Liver (tissue), 9 donors: Measurements from ENCODE around the gene DHX35. TPM values are rescaled to one million over a fixed set of nuclear protein-coding genes. Genes with fewer than 3 reads are reported as not detected.

Experiments
- DNase-seq: peaks from one replicate; pipeline ENCODE4 v3.0.0-alpha.2; 2017; ENCODE audit warnings: low spot score
- H3K27ac ChIP-seq, 2 donors: one replicate each; pipeline ENCODE4 v1.7.0; 2013; ENCODE audit warnings: inconsistent platforms in 2 of 2, low read length in 2 of 2, control low read depth in 1 of 2, low read depth in 1 of 2, mild to moderate bottlenecking in 1 of 2
- H3K27me3 ChIP-seq, 4 donors: one replicate each; pipeline versions ENCODE4 v1.6.1 to v1.7.0; 2013; ENCODE audit warnings: low read length in 3 of 4, inconsistent platforms in 1 of 4, mild to moderate bottlenecking in 1 of 4, moderate library complexity in 1 of 4; ENCODE audit not compliant: control insufficient read depth in 4 of 4, insufficient read depth in 4 of 4
- H3K36me3 ChIP-seq, 4 donors: one replicate each; pipeline versions ENCODE4 v1.6.1 to v1.7.0; 2013; ENCODE audit warnings: low read length in 3 of 4, mild to moderate bottlenecking in 3 of 4, low read depth in 1 of 4, moderate library complexity in 1 of 4; ENCODE audit not compliant: control insufficient read depth in 4 of 4, insufficient read depth in 3 of 4
- H3K4me1 ChIP-seq, 4 donors: one replicate each; pipeline versions ENCODE4 v1.6.1 to v1.7.0; 2013; ENCODE audit warnings: low read length in 3 of 4, mild to moderate bottlenecking in 3 of 4, moderate library complexity in 1 of 4; ENCODE audit not compliant: control insufficient read depth in 4 of 4, insufficient read depth in 4 of 4
- H3K4me3 ChIP-seq, 3 donors: one replicate each; pipeline versions ENCODE4 v1.6.1 to v1.7.0; 2013; ENCODE audit warnings: low read length in 3 of 3, control low read depth in 1 of 3, low read depth in 1 of 3, mild to moderate bottlenecking in 1 of 3
- H3K9ac ChIP-seq, 2 donors: one replicate each; pipeline ENCODE4 v1.7.0; 2013; ENCODE audit warnings: low read length in 2 of 2, mild to moderate bottlenecking in 2 of 2, moderate library complexity in 2 of 2, control low read depth in 1 of 2, low read depth in 1 of 2
- H3K9me3 ChIP-seq, 4 donors: one replicate each; pipeline versions ENCODE4 v1.6.1 to v1.7.0; 2013; ENCODE audit warnings: low read length in 3 of 4; ENCODE audit not compliant: control insufficient read depth in 4 of 4
- ATF3 ChIP-seq: IDR thresholded peaks from 2 replicates; pipeline ENCODE4 v1.6.1; 2016; ENCODE audit warnings: antibody characterized with exemption
- EGR1 ChIP-seq, 2 donors: IDR thresholded peaks; 2 replicates each; pipeline ENCODE4 v1.6.1; 2016 to 2018; ENCODE audit warnings: antibody characterized with exemption in 2 of 2, low read depth in 2 of 2
- FOXA1 ChIP-seq: IDR thresholded peaks from 2 replicates; pipeline ENCODE4 v1.6.1; 2016; ENCODE audit warnings: antibody characterized with exemption
- FOXA2 ChIP-seq: IDR thresholded peaks from 2 replicates; pipeline ENCODE4 v1.6.1; 2016; ENCODE audit warnings: antibody characterized with exemption
- GABPA ChIP-seq, 2 donors: IDR thresholded peaks in 1 of 2; conservative IDR thresholded peaks in 1 of 2; 2 replicates each; pipeline ENCODE4 v1.6.1; 2016; ENCODE audit warnings: antibody characterized with exemption in 2 of 2, mild to moderate bottlenecking in 1 of 2, moderate library complexity in 1 of 2
- HNF4A ChIP-seq, 2 donors: conservative IDR thresholded peaks; 2 replicates each; pipeline ENCODE4 v1.6.1; 2016; ENCODE audit warnings: antibody characterized with exemption in 2 of 2, mild to moderate bottlenecking in 2 of 2
- JUND ChIP-seq, 2 donors: IDR thresholded peaks; 2 replicates each; pipeline ENCODE4 v1.6.1; 2016; ENCODE audit warnings: antibody characterized with exemption in 2 of 2
- MAX ChIP-seq: IDR thresholded peaks from 2 replicates; pipeline ENCODE4 v1.6.1; 2016; ENCODE audit warnings: antibody characterized with exemption
- NR2F2 ChIP-seq: IDR thresholded peaks from 2 replicates; pipeline ENCODE4 v1.6.1; 2016; ENCODE audit warnings: antibody characterized with exemption
- RXRA ChIP-seq, 2 donors: IDR thresholded peaks; 2 replicates each; pipeline ENCODE4 v1.6.1; 2017 to 2018; ENCODE audit warnings: antibody characterized with exemption in 2 of 2, mild to moderate bottlenecking in 1 of 2
- SP1 ChIP-seq: IDR thresholded peaks from 2 replicates; pipeline ENCODE4 v1.6.1; 2018; ENCODE audit warnings: antibody characterized with exemption, mild to moderate bottlenecking
- TAF1 ChIP-seq: conservative IDR thresholded peaks from 2 replicates; pipeline ENCODE4 v1.6.1; 2016; ENCODE audit warnings: antibody characterized with exemption, mild to moderate bottlenecking
- YY1 ChIP-seq: IDR thresholded peaks from 2 replicates; pipeline ENCODE4 v1.6.1; 2016; ENCODE audit warnings: antibody characterized with exemption, mild to moderate bottlenecking
- WGBS: extraction: QIAGEN DNeasy Blood & Tissue Kit; methylation state at CpG from one replicate; pipeline ENCODE4 v1.1.7; 2013; 5-methylcytosine and 5-hydroxymethylcytosine counted together
- polyA plus RNA-seq, 2 donors: library from polyadenylated mRNA; stranded (reverse) in 1 of 2; unstranded in 1 of 2; fragments of 200-250 nt in 1 of 2; fragments of >200 nt in 1 of 2; fragmentation: Nextera tagmentation in 1 of 2; extraction: Ambion mirVana in 1 of 2; gene quantifications; one replicate each; pipeline versions ENCODE4 v1.2.1 to v1.2.3, GENCODE V29; 2013 to 2015
- total RNA-seq, 2 donors: library from RNA; depleted of rRNA; stranded (reverse); fragments of >200 nt; gene quantifications; one replicate each; pipeline ENCODE4 v1.2.3, GENCODE V29; 2014
- TF ChIP-seq, protein P1 (sequence below): IDR thresholded peaks from 2 replicates; pipeline ENCODE4 v1.6.1; 2016; ENCODE audit warnings: antibody characterized with exemption, mild to moderate bottlenecking
- TF ChIP-seq, protein P2 (sequence below): IDR thresholded peaks from 2 replicates; pipeline ENCODE4 v1.6.1; 2016; ENCODE audit warnings: antibody characterized with exemption
- donor health status: healthy.
- donor health status: healthy.
- donor health status: healthy.
- donor health status: healthy.
- donor health status: healthy.

Gene DHX35
- total and polyA plus RNA-seq, 4 donors, result 2.7 to 10.6 (median 4.8) TPM

DNA sequence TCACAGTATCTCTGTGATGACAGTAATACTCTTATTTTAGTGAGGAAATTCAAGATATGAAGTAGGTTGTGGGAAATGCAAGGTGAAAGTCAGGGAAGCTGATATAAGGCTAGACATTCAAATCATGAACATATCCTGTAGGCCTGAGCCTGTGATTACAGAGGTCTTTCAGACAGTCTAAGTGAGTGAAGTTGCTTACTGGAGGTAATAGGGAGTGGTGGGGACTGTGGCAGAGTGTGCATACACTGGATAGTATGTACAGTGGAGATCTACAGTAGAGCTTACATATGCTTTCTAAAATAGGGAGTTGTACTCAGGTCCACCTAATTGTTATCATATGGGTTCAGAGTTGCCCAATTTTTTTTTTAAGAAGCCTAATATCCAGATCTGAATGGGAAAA is 3.1 kb downstream of the DHX35 start (continued):
- TF ChIP-seq, protein P1, sequence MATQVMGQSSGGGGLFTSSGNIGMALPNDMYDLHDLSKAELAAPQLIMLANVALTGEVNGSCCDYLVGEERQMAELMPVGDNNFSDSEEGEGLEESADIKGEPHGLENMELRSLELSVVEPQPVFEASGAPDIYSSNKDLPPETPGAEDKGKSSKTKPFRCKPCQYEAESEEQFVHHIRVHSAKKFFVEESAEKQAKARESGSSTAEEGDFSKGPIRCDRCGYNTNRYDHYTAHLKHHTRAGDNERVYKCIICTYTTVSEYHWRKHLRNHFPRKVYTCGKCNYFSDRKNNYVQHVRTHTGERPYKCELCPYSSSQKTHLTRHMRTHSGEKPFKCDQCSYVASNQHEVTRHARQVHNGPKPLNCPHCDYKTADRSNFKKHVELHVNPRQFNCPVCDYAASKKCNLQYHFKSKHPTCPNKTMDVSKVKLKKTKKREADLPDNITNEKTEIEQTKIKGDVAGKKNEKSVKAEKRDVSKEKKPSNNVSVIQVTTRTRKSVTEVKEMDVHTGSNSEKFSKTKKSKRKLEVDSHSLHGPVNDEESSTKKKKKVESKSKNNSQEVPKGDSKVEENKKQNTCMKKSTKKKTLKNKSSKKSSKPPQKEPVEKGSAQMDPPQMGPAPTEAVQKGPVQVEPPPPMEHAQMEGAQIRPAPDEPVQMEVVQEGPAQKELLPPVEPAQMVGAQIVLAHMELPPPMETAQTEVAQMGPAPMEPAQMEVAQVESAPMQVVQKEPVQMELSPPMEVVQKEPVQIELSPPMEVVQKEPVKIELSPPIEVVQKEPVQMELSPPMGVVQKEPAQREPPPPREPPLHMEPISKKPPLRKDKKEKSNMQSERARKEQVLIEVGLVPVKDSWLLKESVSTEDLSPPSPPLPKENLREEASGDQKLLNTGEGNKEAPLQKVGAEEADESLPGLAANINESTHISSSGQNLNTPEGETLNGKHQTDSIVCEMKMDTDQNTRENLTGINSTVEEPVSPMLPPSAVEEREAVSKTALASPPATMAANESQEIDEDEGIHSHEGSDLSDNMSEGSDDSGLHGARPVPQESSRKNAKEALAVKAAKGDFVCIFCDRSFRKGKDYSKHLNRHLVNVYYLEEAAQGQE, result no peak

- TF ChIP-seq TAF1 (no peak), GABPA (IDR thresholded peaks at IDR 0.05 in 1 of 2, conservative IDR thresholded peaks at IDR 0.05 in 1 of 2) (no peak), NR2F2 (no peak), ATF3 (no peak), JUND (IDR thresholded peaks at IDR 0.05) (no peak), FOXA1 (no peak), FOXA2 (no peak), RXRA (IDR thresholded peaks at IDR 0.05) (no peak), SP1 (no peak)
- TF ChIP-seq, protein P2, sequence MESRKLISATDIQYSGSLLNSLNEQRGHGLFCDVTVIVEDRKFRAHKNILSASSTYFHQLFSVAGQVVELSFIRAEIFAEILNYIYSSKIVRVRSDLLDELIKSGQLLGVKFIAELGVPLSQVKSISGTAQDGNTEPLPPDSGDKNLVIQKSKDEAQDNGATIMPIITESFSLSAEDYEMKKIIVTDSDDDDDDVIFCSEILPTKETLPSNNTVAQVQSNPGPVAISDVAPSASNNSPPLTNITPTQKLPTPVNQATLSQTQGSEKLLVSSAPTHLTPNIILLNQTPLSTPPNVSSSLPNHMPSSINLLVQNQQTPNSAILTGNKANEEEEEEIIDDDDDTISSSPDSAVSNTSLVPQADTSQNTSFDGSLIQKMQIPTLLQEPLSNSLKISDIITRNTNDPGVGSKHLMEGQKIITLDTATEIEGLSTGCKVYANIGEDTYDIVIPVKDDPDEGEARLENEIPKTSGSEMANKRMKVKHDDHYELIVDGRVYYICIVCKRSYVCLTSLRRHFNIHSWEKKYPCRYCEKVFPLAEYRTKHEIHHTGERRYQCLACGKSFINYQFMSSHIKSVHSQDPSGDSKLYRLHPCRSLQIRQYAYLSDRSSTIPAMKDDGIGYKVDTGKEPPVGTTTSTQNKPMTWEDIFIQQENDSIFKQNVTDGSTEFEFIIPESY, result no peak
- TF ChIP-seq, protein P1, result no peak
- H3K27me3 ChIP-seq, result no peaks in the 10 kb centered on the region
- WGBS, result 95% methylated on average over 6 of the region's 6 CpGs
- H3K9me3 ChIP-seq, result no peaks in the 10 kb centered on the region
- H3K4me1 ChIP-seq, result peaks cover 0 to 5% (median 4%) of the 10 kb centered on the region in 4 donors
- H3K4me3 ChIP-seq, result no peak overlapping the region
- no peak overlapping the region for H3K27ac ChIP-seq
- no peak for DNase-seq
- H3K36me3 ChIP-seq, result peaks cover 0 to 8% (median 5%) of the 10 kb centered on the region in 4 donors
- H3K9ac ChIP-seq, result no peak overlapping the region
Measured at GRCh38 chr20:38968090-38968489, 5.9 kb downstream of the DHX35 start.

- H3K27ac ChIP-seq, result no peak overlapping the region
- 76% methylated on average over 4 of the region's 4 CpGs for WGBS
- TF ChIP-seq, protein P1, result no peak
- TF ChIP-seq GABPA (IDR thresholded peaks at IDR 0.05 in 1 of 2, conservative IDR thresholded peaks at IDR 0.05 in 1 of 2), result no peak
- TF ChIP-seq JUND (IDR thresholded peaks at IDR 0.05), result no peak
- TF ChIP-seq FOXA2, result no peak
- no peak for TF ChIP-seq TAF1
- TF ChIP-seq MAX, result no peak
- TF ChIP-seq SP1, result no peak
- TF ChIP-seq HNF4A (conservative IDR thresholded peaks at IDR 0.05), result no peak
- TF ChIP-seq YY1, result no peak
- TF ChIP-seq EGR1 (IDR thresholded peaks at IDR 0.05; ENCODE audit: low read depth in 2 of 2), result no peak
- TF ChIP-seq NR2F2, result no peak
- TF ChIP-seq RXRA (IDR thresholded peaks at IDR 0.05), result no peak
Measured at GRCh38 chr20:38969708-38970107, 7.6 kb downstream of the DHX35 start.

More at GRCh38 chr20:38969708-38970107, 7.6 kb downstream of the DHX35 start:
- Histone ChIP-seq H3K4me3 (no peak overlapping the region), H3K36me3 (peaks cover 0 to 14% (median 6%) of the 10 kb centered on the region in 4 donors), H3K4me1 (no peaks in the 10 kb centered on the region), H3K27me3 (no peaks in the 10 kb centered on the region), H3K9ac (no peak overlapping the region), H3K9me3 (no peaks in the 10 kb centered on the region)
- no peak for DNase-seq
